ENCODE measurements around the gene PRXL2A.
"Not testable (repeated sequence)": the region's sequence is repeated elsewhere in the genome, so short reads cannot be mapped to it uniquely, and the experiment has no call there.

The PRXL2A gene

DNA sequence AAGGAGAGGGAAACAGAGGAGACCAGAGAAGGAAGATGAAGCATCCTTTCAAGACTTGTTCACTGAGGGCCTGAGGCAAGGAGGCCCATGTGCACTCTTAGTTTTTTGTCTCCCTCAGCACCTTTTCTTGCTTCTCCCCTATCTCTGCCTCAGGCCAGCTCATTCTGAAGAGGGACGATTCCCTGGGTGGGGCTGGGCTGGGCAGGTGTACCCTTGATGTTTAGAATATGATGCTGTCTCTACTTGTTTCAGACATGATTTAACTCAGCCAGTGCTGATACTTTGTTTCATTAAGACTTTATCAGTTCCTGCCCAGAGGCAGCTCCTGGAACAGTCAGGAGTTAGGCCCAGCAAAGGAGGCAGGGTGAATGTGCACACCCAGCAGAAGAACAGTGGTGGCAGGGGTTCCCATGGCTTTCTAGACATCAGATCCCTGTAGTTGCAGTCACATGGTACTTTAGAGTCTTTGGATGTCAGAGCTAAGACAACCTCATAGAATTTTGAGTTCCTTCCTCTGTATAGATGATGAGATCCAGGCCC lies 3.4 kb downstream of the PRXL2A start:
- no peak for DNase-seq

DNA sequence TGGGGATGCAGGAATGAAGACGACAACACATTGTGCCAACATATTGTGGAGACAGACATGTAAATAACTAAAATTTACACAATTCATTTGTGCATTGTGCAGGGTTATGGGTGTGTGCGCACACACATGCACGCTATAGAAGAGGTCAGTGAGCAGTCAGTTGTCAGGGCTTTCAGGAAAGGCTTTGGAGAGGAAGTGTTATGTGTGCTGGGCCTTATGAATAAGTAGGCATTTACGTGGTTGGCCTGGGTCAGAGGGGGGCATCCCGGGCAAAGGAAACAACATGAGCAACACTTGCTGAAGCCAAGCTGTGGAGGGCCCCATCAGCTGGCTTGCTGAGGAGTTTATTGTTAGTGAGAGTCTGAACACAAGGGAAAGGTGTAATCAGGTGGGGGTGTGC lies 4.1 kb downstream of the PRXL2A start:
- DNase-seq, result no peak

DNA sequence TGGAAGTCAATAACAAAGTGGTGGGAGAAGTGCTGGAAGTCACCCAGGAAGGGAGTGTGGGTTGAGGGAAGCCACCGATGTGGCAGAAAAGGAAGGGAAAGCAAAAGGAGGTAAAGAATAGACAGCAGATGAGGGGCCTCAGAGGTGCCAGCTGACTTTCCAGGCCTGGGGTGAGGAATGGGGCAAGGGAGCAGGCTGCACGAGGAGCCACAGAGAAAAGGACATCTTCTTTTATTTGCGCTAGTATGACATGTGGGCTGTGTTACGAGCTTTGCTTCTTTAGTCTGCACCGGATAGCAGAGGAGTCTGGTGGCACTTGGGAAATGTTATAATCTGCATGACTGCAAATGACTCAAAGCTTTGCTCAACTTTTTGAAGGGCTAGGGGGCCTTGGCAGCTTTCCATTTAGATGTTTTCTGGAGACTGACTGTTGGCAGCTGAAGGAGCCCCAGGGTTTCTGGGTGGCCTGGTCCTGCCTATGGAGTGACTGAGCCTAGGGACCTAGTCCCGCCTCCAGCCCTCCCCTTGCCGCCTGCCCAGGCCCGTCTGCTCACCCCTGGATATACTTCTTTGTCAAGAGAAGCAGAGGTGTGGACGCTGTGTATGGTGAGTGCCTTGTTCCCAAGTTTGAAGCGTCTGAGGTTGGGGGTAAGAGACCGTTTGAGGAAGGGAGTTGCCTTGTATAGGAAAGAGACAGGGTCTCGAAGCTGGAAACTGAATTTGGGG lies 5.1 kb downstream of the PRXL2A start:
- peak; percentile 82 for DNase-seq

DNA sequence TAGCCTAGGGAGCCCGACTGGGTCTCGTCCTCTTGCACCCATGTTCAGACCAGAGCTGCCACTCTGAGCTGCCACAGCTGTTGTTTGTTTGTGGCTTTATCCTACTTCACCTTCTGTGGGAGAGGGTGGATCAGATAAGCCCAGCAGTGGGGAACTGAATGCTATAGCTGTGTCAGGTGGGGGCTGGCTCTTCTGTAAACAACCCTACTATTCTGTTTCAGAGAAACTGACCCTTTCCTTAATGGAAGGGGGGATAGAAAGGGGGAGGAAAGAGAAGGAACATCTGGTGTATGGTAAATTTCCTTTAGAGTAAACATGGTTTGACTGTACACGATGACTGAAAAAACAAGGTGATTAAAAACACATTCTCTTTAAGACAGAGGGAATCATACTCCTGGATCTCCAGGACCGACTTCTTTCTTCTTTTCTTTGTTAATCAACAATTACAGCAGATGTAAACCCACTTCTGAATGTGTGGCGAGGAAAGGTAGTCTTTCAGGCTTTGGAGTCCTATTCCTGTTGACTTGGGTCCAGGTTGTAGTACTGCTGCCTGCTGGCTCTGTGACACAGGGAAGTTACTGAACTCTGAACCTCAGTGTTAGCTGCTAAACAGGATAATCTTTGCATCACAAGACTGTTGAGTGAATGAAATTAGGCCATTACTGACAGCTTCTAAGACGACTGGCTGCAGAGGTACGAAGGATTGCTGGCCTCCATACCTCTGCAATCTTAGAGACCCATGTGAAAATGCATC lies 6.0 kb downstream of the PRXL2A start:
- peak; percentile 89 for DNase-seq

DNA sequence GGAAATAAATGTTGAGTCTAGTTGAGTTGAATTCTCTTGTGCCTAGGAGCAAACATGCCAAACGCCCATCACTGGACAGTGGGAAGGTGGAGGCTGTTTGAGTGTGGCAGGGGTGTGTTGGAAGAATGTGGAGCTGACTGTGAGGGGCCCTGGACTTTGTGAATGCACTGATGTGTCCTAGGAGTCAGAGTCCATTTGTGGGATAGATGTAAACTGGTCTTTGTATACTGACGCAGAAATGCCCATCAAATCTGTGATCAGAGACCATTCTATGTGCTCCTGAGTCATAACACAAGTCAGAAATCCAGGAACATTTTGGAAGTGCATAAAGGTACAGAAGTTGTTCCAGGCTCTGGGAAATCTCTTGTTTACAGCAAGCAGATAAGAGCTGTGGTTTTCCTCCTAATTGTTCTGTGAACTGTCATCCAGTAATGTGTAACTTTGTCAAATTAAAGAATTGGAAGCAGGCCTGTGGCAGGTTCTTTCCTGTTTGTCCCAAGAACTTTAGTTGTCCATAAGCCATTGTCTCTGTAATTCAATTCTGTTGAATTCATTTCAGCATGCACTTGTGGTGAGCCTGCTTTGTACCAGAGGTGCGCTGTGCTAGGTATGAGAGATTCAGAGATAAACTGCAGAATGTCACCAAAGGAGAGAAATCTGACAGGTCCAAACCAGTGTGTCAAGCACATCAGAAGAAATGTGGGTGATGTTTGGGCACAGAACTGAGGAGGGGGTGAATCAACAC lies 7.6 kb downstream of the PRXL2A start:
- no peak for DNase-seq

DNA sequence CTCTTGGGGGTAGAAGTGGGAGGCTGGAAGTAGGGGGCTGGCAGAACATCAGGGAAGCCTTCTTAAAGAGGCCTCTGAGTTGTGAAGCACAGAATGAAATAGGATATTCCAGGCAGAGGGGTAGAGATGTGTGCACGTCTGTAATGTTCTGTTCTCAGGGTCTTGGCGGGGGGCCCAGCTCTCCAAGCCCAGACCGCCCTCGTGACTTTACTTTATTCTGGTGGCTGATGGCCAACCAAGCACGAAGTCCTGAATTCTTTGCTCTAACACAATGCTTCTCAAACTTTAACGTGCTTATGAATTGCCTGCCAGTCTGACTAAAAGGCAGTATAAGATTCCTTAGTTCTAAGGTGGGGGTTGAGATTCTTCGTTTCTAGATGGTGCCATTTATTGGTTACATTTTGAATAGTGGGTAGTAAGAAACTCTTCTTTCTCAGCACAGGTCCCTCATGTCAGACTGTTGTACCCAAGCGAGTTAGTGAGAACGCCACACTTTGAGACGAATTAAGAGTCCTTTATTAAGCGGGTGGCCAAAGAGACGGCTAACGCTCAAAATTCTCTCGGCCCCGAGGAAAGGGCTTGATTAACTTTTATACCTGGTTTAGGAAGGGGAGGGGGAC lies 8.2 kb downstream of the PRXL2A start:
- no peak for DNase-seq

DNA sequence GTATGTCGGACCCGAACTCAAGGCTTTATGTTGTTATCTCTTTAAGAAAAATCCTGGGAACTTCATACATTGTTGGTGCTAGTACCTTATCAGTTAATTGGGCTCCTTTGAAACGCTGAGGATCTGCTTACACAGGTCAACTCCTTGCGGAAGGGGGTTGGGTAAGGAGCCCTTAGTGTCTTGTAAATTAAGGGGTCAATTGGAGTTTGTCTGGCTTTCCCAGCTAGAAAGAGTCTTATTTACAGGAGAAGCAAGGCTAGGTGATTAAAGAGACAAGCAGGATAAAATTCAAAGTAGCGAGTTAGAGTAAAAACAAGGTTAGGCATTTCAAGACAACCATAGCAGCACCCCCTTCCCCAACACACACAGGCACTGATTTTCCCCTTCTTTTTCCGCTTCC lies 8.9 kb downstream of the PRXL2A start:
- not testable (repeated sequence) for DNase-seq

DNA sequence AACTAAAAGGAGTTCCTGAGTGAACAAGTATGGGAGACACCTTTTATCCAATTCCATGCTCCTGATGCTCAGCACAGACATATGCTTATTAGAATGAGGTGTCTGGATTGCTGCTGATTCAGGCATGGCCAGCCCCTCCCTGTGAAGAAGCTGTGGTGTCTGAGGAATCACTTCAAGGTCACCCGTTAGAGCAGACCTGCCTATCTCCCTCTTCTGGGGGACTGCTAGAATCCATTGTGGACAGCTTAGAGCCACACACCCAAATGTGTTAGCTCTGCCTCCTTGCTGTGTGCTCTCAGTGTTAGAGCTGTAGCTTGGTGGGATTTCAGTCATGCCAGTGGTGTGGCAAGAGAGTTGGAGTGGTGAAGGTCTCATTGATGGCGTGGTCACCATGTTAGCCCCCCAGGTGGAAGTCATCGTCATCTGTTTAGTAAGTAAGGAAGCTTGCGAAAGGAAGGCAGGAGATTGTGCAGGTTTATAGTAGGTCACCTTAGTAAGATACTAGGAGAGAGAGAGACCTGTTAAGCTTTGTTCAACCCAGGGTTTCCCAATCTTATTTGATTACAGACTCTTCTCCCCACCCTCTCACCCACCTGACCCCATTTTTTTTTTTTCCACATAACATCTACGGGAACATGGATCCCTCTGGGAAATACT lies 12.8 kb downstream of the PRXL2A start:
- DNase-seq, result no peak

DNA sequence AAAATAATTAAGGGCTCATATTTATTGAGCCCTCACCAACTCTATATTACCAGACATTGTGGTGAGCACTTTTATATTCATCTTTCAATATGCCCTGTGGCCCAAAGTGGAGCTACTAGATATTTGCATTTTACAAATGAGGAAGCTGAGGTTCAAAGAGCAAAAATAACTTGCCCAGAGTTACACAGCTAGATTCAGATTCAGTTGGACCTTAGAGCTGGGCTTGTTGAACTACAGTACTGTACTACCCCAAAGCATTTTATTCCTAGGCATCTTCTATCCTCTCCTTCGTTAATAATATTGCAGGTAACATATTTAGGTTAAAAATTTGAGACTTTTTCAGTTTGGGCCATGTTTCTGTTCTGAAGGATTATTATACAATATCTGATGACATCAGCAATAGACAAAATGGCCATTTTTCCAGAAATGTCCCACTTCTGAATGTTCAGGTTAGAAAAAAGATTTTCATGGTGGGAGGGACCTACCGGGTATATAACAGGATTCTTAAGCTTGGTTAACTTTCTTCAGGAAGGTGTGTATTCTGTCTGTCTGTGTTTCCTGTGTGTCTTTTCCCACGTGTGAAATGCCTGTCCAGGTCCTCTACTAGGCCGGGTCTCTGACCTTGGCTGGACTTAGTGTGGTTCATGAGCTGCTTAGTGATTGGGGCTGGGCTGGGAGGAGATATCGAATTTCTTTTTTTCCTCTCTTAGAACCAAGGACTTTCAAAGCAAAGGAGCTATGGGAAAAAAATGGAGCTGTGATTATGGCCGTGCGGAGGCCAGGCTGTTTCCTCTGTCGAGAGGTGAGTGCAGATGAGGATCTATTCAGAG lies 13.6 kb downstream of the PRXL2A start:
- no peak for DNase-seq

DNA sequence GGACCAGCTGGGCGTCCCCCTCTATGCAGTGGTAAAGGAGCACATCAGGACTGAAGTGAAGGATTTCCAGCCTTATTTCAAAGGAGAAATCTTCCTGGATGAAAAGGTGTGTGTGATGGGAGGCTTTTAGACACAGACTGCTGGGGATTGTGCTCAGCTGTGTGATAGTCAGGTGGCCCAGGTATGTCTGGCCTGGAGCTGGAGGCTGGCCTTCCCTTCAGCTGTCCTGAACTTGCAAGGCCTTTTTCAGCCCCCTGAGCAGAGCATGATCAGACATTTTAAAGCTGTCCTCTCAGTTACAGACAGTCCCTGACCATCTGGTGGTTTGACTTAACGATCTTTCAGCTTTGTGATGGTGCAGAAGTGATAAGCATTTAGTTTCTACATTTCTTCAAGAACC lies 17.6 kb downstream of the PRXL2A start:
- no peak for DNase-seq

DNA sequence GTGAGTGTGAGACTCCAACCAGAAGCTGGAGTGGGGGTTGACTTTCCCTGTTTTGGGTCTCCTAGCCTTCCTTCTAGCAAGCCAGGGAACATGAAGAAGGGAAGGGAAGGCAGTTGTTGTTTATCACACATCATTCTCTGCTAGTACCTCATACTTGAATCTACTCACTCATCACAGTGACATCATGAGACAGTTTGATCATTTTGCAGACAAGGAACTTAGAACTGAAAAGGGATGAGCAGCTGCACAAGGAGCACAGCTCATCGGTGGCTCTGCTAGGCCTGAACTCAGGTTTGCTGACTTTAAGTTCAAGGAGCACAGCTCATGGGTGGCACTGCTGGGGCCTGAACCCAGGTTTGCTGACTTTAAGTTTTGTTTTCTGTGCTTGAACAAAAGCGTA lies 19.2 kb downstream of the PRXL2A start:
- DNase-seq, result no peak

DNA sequence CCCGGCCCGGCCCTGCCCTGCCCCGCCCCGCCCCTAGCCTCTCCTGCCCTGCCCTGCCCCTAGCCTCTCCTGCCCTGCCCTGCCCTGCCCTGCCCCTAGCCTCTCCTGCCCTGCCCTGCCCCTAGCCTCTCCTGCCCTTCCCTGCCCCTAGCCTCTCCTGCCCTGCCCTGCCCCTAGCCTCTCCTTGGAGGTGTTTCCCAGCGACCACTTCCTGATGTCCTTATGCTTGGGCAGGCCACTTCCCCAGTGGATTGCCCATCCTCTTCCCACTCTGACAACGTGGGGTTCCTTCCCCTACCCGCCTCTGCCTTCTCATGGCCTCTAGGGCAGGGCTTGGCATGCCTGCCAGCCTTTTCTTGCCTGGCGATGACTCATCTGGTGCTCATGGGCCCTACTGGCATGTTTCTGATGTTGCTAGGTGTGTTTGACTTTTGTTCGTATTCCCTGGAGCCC lies 21.2 kb downstream of the PRXL2A start:
- no peak for DNase-seq

DNA sequence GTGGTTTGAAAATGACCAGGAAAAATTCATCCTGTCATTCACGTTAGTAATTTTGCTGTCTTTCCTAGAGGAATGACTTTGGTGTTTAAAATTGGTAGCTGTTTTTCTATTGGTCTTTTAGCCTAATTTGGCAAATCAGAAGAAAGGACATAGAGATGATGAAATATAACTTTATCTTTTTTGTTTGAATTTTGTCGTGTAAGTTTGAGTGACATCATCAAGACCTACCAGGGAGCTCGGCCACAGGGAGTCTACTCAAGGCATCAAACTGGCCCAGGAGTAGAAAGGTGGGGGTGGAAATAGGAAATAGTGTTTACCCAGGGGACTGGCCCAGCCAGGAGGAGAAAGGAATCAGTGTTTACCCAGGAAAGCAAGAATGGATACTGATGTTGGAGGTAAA lies 24.8 kb downstream of the PRXL2A start:
- no peak for DNase-seq

DNA sequence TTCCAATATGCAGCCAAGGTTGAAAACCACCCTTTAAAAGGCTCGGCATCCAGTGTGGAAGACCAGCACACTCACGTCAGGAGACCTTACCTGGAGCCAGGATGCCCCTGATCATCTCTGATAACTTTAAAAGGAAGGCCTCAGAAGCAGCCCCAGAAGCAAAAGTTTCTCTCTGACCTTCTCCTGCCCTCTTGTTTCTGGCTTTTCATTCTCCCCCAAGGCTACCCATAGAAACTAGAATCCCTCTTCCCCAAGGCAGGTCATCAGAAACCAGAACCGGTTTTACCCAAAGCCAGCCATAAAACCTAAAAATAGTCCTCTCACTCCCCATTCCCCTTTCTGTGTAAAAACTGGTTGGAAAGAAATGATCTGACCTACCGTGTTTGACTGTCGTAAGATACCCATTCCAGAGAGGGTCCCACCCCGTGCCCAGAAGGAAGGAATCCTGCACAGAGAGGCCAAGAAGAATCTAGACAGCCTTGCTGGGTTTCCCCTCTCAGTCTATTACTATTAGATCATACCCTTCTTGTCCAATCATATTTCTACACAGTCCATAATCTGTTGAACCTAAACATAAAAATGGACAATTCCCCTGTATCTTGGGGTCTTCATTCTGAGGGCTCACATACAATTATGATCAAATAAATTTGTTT lies 28.2 kb downstream of the PRXL2A start:
- DNase-seq, result no peak

DNA sequence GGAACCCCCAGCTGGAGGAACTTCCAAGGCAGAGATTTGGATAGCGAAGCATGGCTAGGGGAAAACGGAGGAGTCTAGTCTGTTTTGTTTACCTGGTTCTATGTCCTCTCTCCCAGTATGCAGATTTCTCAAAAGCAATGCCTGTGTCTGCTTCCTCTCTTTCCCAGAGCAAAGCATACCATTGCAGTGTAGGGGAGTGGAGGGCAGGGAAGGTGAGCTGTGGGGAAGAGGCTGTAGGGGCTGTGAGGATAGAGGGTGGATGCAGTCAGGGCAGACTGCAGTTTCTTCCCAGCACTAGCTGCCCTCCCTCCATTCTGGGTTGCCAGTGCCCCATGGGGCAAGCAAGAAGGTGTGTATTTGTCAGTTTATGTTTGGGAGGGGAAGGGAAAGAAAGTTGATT lies 28.9 kb downstream of the PRXL2A start:
- DNase-seq, result no peak

DNA sequence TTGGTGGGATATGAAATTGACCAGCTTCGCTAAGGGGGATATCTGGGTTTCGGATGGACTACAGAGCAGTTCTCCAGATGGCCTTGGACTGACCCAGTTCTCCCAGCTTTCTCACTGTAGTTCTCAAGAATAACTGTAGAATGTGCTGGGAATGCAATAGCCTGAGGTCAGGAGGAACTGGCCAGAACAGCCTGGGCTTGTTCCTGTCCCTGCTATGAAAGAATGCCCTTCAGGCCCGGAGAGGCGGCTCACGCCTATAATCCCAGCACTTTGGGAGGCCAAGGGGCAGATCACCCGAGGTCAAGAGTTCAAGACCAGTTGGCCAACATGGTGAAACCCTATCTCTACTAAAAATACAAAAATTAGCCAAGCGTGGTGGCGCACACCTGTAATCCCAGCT lies 33.5 kb downstream of the PRXL2A start:
- DNase-seq, result no peak

DNA sequence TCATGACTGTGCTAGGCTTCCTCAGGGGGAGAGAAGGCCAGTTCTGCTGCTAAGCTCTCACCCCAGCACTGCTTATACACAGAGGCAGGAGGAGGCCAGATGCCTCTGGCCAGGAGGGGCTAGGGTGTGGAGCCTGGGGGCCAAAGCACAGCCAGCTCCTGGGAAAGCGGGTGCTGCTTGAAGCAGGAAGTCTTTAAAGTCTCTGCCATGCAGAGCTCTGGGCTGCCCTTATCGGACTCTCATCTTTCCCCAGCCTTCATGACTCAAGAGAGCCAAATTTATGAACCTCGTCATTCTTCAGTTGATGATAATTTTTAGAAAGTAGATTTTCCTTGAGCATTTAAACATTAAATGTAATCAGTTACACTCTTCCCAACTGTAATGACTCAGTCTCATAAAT lies 34.5 kb downstream of the PRXL2A start:
- DNase-seq, result no peak

DNA sequence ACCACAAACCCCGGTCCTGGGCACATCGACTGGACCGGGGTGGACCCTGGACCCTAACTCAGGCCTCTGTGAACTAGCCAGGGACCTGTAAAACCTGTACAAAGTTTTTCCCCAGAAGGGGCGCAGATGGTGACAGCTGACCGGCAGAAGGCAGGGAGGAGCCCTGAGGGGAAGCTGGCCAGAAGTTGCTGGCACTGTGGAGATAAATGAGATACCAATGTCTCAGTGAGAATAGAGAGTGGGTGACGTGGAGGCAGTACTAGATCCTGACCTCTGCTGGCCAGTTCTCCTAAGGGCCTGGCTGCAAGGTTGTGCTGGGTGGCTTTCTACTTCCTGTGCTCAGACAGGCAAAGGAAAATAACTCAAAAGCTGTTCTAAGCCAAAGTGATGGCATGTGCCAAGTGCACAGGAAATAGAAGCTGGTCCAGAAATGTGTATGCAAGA lies 35.2 kb downstream of the PRXL2A start:
- DNase-seq, result peak; percentile 51

DNA sequence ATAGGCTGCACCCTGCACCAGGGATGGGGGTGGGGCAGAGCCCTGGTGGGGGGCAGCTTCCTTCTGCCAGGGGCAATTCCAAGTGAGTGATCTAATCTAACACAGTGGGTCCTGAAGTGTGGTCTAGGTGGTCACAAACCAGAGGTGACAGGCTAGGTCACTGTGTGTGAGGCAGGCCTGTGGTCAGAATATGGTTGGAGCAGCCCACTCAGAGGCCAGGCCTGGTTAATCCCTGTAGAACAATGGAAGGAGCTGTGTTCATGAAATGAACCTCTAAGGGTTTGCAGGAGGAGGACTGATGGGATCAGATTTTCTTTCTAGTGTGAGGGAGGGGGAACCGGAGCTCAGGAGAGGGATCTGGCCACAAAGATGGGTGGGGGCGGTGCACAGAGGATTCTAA lies 35.8 kb downstream of the PRXL2A start:
- no peak for DNase-seq

DNA sequence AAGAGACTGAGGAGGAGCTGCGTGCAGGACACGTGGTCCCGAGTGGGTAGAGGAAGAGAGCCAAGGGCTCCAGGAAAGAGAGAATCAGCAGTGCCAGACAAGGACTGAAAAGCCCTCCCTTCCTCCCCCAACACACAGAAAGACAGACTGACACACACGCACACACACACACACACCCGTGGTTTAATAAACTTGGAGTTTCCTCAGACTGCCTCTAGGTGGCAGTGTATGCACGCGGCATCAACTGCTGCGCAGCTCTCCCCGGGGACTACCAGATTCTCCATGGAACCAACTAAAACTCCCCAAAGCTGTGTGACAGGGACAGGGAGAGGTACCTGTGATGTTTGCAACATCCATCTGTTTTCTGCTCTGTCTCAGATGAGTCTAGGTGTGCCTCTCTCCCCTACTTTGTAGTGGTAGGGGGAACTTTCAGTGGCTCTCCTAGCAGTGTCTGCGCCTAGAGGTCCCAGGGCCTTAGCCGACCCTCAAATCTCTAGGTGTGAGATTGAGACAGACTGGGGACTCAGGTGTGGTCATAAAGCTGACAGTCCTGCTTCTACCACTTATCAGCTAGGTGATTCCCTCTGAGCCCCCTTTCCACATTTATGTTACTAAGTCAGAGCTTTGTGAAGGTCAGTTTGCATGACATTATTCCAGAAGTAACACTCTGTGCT lies 36.4 kb downstream of the PRXL2A start:
- peak; percentile 70 for DNase-seq

Measured in NCI-H69 (cell line).